Omental fat pad (tissue), 4 donors: ENCODE data around the gene GPC1. TPM values are rescaled to one million over a fixed set of nuclear protein-coding genes. Genes with fewer than 3 reads are reported as not detected.

Source experiments
- ATAC-seq: fragments of 150-250 bp; one replicate; pipeline ENCODE4 v1.9.1; 2016; ENCODE audit warnings: mild to moderate bottlenecking, moderate library complexity; ENCODE audit not compliant: low FRiP score
- DNase-seq: peaks from one replicate; pipeline ENCODE4 v3.0.0-alpha.2; 2019; ENCODE audit warnings: low spot score
- CTCF ChIP-seq, 3 donors: fragments of 450-650 bp; IDR thresholded peaks; one replicate each; pipeline ENCODE4 v1.5.1; 2016 to 2017; ENCODE audit warnings: antibody characterized with exemption in 3 of 3, mild to moderate bottlenecking in 3 of 3, moderate library complexity in 2 of 3
- total RNA-seq, 4 donors: library from RNA; depleted of rRNA; stranded (reverse); fragments of >200 nt; gene quantifications; one replicate each; pipeline ENCODE4 v1.1.0, GENCODE V29; 2016

The GPC1 gene
- total RNA-seq, 4 donors from 2014 or later: 33.6 to 91.4 (median 39.5) TPM

- no peak for ATAC-seq
- no peak for TF ChIP-seq CTCF (IDR thresholded peaks at IDR 0.05)
- no peak for DNase-seq
These were observed 10.6 kb downstream of the GPC1 start for GRCh38 chr2:240445961-240446663.

GRCh38 chr2:240446664-240447175, 11.3 kb downstream of the GPC1 start:
- TF ChIP-seq CTCF (IDR thresholded peaks at IDR 0.05): no peak
- no peak for DNase-seq
- no peak for ATAC-seq

DNA sequence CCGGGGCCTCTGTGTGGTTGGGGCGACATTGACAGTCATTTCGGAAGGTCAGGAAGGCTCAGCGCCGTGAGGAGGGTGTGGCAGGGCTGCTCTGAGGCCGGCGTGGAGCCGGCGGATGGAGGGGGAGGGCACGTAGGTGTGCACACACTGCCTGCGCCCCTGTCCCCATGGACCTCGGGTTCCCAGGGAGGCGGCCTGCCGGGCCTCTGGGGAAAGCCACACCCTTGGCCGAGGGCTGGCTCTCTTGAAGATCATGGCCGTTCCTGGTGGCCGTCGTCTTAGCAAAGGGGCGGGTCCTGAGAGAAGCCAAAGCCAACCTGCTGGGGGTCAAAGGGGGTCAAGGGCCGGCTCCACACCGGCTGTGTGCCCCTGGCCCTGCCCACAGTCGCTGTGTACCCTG, 11.9 kb downstream of the GPC1 start:
- ATAC-seq (no peak), DNase-seq (no peak)
- TF ChIP-seq CTCF (IDR thresholded peaks at IDR 0.05): no peak

DNA sequence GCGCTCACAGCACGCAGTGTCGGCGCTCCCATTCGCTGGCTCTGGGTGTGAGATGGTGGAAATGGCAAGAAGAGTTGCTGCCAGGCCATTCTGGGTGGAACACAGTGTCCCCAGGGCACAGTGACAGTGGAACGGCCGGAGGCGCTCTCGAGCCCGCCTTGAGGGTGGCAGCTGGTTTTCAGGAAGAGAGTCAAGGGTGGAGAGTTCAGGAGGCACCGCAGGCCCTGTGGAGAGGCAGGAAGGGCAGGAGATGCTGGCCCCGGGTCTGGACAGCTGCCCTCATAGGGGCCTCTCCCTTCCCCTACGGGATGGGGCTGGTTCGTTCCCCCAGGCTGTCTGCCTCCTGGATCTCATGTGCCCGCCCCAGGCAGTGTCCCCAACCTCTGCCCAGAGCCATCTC, 12.5 kb downstream of the GPC1 start:
- no peak for ATAC-seq
- DNase-seq: no peak
- no peak for TF ChIP-seq CTCF (IDR thresholded peaks at IDR 0.05)

DNA sequence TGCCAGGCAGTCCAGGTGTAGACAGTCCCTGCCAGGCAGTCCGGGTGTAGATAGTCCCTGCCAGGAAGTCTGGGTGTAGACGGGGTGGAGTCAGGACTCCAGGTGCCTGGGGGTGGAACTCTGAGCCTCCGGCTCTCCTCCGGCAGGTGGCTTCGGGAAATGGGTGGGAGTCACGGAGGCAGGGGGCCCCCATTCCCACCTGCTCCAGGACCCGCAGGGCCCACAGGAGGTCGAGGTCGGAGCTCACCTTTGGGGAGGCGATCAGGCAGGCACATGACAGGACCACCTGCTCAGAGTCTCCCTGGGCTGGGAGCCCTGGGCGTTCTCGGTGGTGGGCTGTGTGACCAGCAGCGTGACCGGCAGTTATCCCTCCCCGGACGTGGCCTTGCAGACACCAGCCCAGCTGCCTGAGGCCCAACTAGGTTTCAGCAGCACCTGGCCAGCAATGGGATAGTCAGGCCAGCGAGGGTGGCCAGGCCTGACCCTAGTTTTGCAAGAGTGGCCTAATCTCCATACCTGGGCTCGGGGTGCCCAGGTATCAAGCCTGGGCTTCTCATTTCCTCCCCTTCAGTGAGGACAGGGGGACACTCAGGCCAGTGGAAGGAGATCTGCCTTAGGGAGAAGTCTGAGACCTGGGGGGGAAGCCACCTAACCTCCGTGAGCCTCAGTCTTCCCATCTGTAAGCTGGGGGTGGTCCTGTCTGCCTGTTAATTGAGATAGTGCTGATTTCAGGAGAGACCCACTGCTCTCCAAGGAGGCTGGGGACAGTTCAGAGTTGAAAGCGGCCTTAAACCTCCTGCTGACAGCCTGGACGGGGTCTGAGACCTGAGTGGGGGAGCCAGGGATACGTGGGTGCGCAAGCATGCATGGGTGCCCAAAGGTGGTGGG, 13.2 kb downstream of the GPC1 start:
- TF ChIP-seq CTCF (IDR thresholded peaks at IDR 0.05): no peak

GRCh38 chr2:240449764-240450531, 14.5 kb downstream of the GPC1 start:
- no peak for TF ChIP-seq CTCF (IDR thresholded peaks at IDR 0.05)
- DNase-seq (no peak), ATAC-seq (no peak)

More for the DNA sequence above, 13.2 kb downstream of the GPC1 start:
- no peak for DNase-seq
- no peak for ATAC-seq
